Measurements from ENCODE around the gene UBA3. TPM values are rescaled to one million over a fixed set of nuclear protein-coding genes. Genes with fewer than 3 reads are reported as not detected.

Gene UBA3
- total RNA-seq, 1 donor from 2014 or later = 76.2 TPM

DNA sequence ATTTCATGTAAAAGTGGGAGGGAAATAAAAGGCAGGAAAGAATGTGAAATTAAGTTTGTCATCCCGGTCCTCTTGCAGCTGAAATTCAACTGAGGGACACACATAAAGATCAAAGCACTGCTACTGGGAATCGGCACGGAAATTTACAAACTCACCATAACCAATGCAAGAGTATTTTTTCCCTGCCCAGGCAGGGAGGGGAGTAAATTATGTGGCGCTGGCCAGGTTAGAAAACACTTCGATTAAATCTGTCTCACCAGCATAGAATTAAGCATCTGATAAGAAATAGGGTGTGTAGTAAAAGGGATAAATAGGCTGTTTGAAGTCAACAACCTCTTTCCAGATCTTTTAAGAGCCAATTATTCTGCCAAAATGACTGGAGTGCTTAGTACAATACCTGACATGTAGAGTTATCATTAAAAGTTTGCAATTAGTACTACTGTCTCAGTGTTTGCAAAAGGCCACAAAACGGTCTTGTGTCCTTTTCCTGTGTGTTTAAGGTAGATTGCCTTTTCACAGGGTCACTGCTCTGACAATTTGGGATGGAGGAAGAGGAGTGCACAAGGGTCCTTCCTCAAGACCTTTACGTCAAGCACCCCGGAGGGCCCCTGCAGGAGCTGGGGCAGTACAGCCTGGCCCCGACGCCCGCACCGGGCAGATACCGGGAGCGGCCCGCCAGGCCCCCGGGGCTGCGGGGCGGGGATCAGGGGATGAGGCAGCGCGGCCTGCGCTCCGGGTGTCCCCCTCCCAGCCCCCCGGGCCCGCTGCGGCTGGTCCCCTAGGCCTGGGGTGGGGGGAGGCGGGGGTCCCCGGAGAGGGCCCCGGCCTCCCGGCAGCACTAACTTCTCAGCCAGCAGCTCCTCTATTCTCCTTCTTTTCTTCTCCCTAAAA lies 651 bp downstream of the UBA3 start:
- no peaks in the 10 kb centered on the region for H3K27me3 Mint-ChIP-seq
- peak overlapping the region; percentile 89 for H3K4me3 Mint-ChIP-seq (ENCODE audit: low read depth)
- peaks cover 5% of the 10 kb centered on the region for H3K36me3 Mint-ChIP-seq (ENCODE audit: insufficient read depth)
- peak; percentile 15 for DNase-seq (ENCODE audit: low spot score, unreplicated experiment)
- no peaks in the 10 kb centered on the region for H3K9me3 Mint-ChIP-seq (ENCODE audit: low read depth)
- H3K4me1 Mint-ChIP-seq (ENCODE audit: low read depth) = peaks cover 36% of the 10 kb centered on the region
- peak overlapping the region; percentile 96 for H3K27ac Mint-ChIP-seq
- TF ChIP-seq, protein P1, sequence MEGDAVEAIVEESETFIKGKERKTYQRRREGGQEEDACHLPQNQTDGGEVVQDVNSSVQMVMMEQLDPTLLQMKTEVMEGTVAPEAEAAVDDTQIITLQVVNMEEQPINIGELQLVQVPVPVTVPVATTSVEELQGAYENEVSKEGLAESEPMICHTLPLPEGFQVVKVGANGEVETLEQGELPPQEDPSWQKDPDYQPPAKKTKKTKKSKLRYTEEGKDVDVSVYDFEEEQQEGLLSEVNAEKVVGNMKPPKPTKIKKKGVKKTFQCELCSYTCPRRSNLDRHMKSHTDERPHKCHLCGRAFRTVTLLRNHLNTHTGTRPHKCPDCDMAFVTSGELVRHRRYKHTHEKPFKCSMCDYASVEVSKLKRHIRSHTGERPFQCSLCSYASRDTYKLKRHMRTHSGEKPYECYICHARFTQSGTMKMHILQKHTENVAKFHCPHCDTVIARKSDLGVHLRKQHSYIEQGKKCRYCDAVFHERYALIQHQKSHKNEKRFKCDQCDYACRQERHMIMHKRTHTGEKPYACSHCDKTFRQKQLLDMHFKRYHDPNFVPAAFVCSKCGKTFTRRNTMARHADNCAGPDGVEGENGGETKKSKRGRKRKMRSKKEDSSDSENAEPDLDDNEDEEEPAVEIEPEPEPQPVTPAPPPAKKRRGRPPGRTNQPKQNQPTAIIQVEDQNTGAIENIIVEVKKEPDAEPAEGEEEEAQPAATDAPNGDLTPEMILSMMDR (IDR thresholded peaks at IDR 0.05; ENCODE audit: unreplicated experiment) = no peak

DNA sequence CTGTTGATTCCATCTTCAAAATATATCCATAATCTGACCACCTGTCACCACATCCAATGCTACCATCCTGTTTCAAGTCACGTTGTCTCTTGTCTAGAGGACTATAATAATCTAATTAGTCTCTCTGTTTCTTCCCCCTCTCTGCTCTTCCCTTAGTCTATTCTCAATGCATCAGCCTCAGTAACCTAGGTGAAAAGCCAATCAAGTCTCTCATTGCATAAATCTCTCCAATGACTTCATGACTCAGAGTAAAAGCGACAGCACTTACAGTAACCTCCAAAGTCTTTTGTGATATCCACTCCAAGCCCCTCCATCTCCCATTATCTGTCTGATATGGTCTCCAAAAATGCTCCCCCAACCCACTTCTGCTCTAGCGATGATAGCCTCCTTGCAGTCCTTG lies 7.2 kb downstream of the UBA3 start:
- H3K4me1 Mint-ChIP-seq (ENCODE audit: low read depth) = peaks cover 3% of the 10 kb centered on the region
- DNase-seq (ENCODE audit: low spot score, unreplicated experiment) = no peak
- TF ChIP-seq, protein P1 (IDR thresholded peaks at IDR 0.05; ENCODE audit: unreplicated experiment) = no peak
- H3K9me3 Mint-ChIP-seq (ENCODE audit: low read depth) = no peaks in the 10 kb centered on the region
- H3K4me3 Mint-ChIP-seq (ENCODE audit: low read depth) = no peak overlapping the region
- H3K27me3 Mint-ChIP-seq = no peaks in the 10 kb centered on the region
- peaks cover 17% of the 10 kb centered on the region for H3K36me3 Mint-ChIP-seq (ENCODE audit: insufficient read depth)
- peak overlapping the region; percentile 35 for H3K27ac Mint-ChIP-seq

DNA sequence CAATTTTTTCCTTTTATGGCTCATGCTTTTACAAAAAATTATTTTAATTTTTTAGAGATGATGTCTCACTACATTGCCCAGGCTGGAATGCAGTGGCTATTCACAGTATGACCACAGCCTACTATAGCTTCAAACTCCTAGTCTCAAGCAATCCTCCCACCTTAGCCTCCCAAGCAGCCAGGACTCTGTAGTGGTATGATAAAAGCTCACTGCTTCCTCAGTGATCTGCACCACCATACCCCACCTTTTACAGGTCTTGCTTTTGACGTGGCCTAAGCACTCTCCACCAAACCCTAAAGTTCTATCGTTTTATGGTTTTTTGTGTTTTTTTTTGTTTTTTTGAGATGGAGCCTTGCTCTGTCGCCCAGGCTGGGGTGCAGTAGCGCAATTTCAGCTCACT lies 14.0 kb downstream of the UBA3 start:
- Mint-ChIP-seq H3K27ac (no peak overlapping the region), H3K27me3 (no peaks in the 10 kb centered on the region), H3K9me3 (ENCODE audit: low read depth) (no peaks in the 10 kb centered on the region), H3K36me3 (ENCODE audit: insufficient read depth) (peaks cover 7% of the 10 kb centered on the region), H3K4me1 (ENCODE audit: low read depth) (peaks cover 2% of the 10 kb centered on the region), H3K4me3 (ENCODE audit: low read depth) (no peak overlapping the region)
- DNase-seq (ENCODE audit: low spot score, unreplicated experiment) = no peak
- TF ChIP-seq, protein P1 (IDR thresholded peaks at IDR 0.05; ENCODE audit: unreplicated experiment) = no peak

DNA sequence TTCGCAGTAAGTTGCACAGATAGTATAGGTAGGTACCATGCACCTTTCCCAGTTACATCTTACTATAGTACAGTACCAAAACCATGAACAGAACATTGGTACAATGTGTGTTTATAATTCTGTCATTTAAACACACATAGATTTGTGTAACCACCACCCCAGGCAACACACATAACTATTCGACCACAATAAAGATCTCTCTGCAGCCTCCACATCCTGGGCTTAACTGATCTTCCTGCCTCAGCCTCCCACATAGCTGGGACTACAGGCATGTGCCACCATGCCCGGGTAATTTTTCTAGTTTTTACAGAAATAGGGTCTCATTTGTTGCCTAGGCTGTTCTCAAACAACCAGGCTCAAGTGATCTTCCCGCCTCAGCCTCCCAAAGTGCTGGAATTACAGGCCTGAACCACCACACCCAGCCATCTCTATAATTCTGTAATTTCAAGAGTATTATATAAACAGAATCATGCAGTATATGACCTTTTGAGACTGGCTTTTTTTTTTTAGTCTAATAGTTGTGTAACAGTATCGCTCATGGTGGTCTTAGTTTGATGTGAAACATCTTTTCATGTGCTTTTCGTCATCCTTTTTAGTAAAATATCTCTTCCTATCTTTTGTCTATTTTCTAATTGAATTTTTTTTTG lies 14.7 kb downstream of the UBA3 start:
- peaks cover 2% of the 10 kb centered on the region for H3K4me1 Mint-ChIP-seq (ENCODE audit: low read depth)
- H3K27ac Mint-ChIP-seq = no peak overlapping the region
- no peaks in the 10 kb centered on the region for H3K27me3 Mint-ChIP-seq
- DNase-seq (ENCODE audit: low spot score, unreplicated experiment) = no peak
- no peaks in the 10 kb centered on the region for H3K9me3 Mint-ChIP-seq (ENCODE audit: low read depth)
- TF ChIP-seq, protein P1 (IDR thresholded peaks at IDR 0.05; ENCODE audit: unreplicated experiment) = no peak
- H3K4me3 Mint-ChIP-seq (ENCODE audit: low read depth) = no peak overlapping the region
- peaks cover 12% of the 10 kb centered on the region for H3K36me3 Mint-ChIP-seq (ENCODE audit: insufficient read depth)

DNA sequence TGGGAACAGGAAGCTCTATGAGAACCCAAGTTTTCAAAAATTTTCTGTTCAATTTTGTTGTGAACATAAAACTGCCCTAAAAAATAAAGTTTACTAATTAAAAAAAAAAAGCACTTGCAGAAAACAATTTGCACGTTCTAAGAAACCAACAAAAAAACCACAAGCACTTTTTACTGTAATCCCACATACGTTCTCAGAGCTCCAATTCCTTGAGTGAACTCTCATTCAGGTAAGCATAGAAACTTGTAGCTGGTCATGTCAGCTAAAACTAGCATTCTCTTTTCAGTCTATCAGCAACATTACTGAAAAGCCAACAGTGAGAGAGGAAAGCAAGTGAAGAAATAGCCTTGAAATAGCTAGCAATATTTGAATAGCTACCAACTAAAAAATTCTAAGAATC lies 16.5 kb downstream of the UBA3 start:
- H3K4me3 Mint-ChIP-seq (ENCODE audit: low read depth) = no peak overlapping the region
- peaks cover 22% of the 10 kb centered on the region for H3K36me3 Mint-ChIP-seq (ENCODE audit: insufficient read depth)
- no peak overlapping the region for H3K27ac Mint-ChIP-seq
- H3K27me3 Mint-ChIP-seq = no peaks in the 10 kb centered on the region
- TF ChIP-seq, protein P1 (IDR thresholded peaks at IDR 0.05; ENCODE audit: unreplicated experiment) = no peak
- no peaks in the 10 kb centered on the region for H3K9me3 Mint-ChIP-seq (ENCODE audit: low read depth)
- DNase-seq (ENCODE audit: low spot score, unreplicated experiment) = no peak
- H3K4me1 Mint-ChIP-seq (ENCODE audit: low read depth) = peaks cover 2% of the 10 kb centered on the region
